ENCODE measurements around the gene MRPL40.
A peak's percentile ranks its signal among the peaks of the same experiment; 100 is the strongest.

Gene MRPL40

GRCh38 chr22:19463491-19464469 lies 31.4 kb downstream of the MRPL40 start:
- DNase-seq (ENCODE audit: low read depth), result no peak

DNA sequence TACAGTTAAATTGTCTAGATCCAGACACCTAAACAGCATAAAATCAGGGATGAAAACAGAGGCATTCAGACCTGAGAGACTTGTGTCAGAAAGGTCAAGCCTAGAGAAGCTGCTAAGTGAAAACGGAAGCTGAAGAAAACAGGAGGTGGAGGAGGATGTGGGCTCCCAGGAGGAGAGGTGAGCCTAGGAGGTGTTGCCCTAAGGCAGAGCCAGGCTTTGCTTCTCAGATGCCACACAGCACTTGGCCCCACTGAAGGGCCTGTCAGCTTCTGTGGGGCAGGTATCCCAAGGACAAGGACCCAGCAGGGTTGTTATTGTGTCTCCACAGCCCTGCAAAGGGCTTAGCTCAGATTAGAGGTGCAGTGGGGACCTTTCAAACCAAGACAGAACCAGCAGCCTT lies 32.2 kb downstream of the MRPL40 start:
- DNase-seq (ENCODE audit: low read depth), result no peak

GRCh38 chr22:19464975-19465374 lies 32.6 kb downstream of the MRPL40 start:
- DNase-seq (ENCODE audit: low read depth), result no peak

DNA sequence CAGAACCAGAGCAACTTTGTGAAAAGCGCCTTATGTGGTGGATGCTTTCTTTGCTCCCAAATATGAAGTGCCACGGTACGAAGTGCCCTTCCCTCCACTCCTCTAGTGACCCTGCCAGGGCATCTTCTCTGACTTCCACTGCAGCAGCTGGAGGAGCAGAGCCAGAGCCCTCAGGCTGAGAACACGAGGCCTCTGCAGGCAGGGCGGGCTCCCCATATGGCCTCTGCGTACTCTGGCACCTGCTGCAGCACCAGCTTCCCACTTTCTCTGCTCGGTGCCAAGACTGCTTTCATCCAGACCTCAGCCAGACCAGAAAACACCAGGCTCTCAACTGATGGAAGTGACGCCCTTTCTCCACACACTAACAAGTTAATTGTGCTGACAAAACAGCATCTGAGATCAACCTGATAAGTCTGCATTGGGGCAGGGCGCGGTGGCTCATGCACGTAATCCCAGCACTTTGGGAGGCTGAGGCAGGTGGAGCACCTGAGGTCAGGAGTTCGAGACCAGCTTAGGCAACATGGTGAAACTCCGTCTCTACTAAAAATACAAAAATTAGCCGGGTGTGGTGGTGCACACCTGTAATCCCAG lies 33.9 kb downstream of the MRPL40 start:
- no peak for DNase-seq (ENCODE audit: low read depth)

DNA sequence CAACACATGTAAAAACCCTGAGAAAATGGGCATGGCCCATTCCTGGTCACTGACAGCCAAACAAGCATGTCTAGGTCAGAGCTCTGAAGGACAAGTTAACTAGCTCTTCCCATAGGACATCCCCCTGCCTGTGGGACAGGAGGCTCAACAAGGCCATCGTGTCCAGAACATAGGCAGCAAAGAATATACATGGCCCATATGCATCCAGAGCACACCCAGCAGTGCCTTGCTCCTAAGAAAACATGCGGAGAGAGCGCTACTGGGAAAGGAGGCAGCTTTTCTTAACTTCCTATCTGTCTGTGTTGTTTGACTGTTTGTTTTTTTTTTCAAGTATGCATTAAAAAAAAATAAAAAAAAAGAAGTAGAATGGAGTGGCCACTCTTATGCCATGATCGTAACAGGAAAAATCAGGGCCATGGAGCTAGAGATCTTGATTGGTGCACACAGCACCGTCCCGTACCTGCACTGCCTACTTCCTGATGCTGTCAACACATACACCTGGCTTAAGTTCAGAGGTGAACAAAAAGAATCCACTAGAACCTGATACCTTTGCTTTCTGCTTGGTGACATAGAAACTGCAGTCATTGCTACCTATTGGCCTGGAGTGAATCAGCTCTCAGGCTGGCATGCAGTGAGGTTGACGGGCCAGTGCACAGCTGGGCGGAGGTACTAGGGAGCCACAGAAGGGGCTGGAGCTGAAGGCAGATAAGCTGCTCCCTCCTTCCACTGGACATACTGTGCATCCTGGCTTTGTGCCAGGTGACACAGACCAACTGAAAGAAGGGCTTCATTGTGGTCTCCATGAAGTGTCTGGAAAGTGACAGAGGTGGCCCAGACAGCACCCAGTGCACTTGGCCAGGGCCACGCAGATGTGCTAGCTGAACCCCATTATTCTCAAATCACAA lies 34.8 kb downstream of the MRPL40 start:
- DNase-seq (ENCODE audit: low read depth), result no peak

DNA sequence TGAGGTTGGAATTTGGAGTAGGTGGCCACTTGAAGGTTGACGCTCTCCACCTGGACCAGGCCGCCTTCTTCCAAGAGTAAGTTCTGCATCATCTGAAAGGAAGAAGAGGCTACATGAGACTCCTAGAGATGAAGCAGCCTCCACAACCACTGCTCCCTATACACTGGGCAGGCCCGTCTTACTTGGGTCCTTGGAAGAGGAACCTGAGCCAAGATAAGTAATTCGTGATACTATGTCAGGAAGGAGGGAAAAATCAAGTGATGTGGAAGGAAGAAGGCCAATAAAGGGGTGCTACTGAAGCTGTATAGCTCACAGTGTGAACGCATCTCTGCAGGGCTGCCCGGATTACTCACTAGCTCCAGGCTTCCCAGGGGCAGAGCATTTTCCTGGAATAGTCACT lies 35.6 kb downstream of the MRPL40 start:
- no peak for DNase-seq (ENCODE audit: low read depth)

- no peak for DNase-seq (ENCODE audit: low read depth)
These were observed 37.1 kb downstream of the MRPL40 start for GRCh38 chr22:19469421-19469820.

DNA sequence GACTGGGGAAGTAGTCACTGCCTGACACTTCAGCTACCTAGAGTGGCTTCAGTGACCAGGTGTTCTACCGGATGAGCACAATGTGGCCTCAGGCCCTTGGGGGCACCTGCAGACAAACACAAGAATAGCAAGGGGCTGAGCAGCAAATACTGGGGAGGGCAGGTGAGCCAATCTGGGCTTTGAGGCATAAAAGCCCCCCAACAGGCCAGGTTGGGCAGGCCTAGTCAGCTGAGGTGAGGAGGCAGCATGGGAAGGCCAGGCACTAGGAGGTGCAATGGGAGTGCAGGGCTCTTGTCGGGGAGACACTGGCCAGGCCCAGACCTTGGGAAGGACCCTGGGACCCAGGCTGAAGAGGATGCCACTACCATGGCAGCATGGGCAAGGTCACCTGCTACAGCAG lies 37.7 kb downstream of the MRPL40 start:
- no peak for DNase-seq (ENCODE audit: low read depth)

- no peak for DNase-seq (ENCODE audit: low read depth)
These were observed 39.2 kb downstream of the MRPL40 start for GRCh38 chr22:19471572-19471971.

DNA sequence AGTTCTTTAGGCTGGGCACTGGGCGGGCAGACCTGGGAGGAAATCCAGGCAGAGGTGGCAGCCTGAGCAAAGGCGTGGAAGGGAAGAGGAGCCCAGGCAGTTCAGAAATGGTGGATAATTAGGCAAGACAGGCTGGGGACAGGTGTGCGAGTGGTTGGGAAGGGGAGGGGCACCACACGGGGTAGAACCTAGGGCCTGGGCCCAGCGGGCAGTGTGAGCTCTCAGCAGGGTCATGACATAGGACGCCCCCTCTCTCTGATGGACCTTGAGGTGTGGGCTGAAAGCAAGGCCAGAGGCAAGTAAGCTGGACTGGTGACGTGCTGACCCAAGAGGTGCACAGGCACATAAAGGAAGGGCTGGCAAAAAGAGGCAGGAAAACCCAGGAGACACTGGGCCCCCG lies 39.9 kb downstream of the MRPL40 start:
- no peak for DNase-seq (ENCODE audit: low read depth)

DNA sequence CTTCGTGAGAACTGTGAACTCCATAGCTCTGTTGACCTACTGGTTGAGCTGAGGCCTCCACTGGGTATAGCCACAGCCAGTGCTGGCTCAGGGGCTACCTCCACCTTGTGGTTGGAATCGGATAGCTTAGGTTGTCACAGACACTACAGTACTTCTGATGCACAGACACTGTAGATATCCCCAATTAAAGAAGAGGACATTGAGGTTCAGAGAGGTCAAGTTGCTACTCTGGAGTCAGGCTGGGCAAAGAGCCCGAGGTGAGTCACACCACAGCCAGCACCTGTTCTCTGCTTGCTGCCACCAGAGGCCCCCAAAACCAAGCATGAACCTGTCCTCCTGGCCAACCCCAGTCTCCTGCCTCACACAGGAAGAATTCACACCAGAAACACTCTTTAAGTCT lies 41.2 kb downstream of the MRPL40 start:
- DNase-seq (ENCODE audit: low read depth), result no peak

- no peak for DNase-seq (ENCODE audit: low read depth)
These were observed 43.7 kb downstream of the MRPL40 start for GRCh38 chr22:19476023-19476422.

DNA sequence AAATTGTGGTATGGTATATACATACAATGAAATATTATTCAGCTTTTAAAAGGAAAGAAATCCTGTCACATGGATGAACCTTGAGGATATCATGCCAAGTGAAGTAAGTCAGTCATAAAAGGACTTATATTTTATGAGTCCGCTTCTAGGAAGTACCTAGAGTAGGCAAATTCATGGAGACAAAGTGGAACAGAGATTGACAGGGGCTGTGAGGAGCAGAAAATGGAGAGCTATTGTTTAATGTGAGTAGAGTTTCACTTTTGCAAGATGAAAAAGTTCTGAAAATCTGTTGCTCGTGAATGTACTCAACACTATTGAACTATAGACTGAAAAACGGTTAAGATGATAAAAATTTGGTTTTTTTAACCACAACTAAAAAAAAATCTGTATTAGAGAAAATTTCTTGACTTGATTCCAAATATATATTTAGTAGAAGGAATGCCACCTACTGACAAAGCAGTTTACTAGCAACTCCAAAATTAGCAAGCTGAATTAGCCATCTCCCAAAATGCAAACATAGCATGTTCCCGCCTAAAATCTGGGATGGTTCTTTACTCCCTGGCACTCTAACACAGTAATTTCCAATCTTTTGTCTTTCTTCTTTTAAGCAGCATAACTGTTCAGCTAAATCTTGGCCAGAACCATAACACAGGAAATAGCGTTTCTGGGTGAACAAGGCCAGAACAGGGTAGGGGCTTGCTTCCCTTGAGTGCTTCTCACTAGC lies 45.1 kb downstream of the MRPL40 start:
- DNase-seq (ENCODE audit: low read depth), result no peak

- no peak for DNase-seq (ENCODE audit: low read depth)
These were observed 45.9 kb downstream of the MRPL40 start for GRCh38 chr22:19478045-19478900.

GRCh38 chr22:19478901-19479354 lies 46.6 kb downstream of the MRPL40 start, which contains the start of gene UFD1:
UFD1 (minus strand) TSS chr22:19479193; CDS start chr22:19479085, 108 bp downstream.
- DNase-seq (ENCODE audit: low read depth), result peak; percentile 68

DNA sequence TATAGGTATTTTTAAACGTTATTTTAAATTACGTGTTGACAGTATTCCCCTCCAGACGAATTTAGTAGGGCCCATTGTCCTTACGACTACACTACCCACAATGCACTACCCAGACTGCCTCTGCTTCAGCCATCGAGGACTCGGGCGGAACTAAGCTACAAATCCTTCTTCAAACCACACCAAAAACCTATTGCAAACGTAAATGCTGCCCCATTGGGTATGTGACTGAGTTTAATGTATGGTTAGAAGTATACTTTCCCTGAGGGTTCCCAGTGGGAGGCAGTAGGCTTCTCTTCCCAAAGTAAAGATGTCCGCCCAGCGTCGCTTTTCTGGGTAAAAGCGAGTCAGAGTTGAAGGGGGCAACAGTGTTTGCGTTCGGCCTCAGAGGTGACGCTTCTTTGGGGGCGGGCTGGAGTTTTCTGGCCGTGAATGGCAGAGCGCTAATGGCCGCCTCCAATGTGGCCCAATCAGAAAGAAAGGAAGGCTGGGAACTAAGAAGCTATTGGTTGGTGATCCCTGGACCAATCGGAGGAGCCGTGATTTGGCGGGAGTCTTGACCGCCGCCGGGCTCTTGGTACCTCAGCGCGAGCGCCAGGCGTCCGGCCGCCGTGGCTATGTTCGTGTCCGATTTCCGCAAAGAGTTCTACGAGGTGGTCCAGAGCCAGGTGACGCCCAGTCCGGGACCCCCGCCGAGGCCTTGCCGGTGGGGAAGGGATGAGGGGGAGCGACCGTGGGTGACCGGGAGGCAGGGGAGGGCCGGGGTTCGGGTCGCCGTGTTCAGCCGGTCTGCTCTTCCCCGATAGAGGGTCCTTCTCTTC lies 47.2 kb downstream of the MRPL40 start, which contains the start of gene CDC45:
CDC45 (plus strand) TSS at position 566 of the 818 bp plus-strand sequence; CDS start at position 615, 49 bp downstream.
- peak; percentile 96 for DNase-seq (ENCODE audit: low read depth)

DNA sequence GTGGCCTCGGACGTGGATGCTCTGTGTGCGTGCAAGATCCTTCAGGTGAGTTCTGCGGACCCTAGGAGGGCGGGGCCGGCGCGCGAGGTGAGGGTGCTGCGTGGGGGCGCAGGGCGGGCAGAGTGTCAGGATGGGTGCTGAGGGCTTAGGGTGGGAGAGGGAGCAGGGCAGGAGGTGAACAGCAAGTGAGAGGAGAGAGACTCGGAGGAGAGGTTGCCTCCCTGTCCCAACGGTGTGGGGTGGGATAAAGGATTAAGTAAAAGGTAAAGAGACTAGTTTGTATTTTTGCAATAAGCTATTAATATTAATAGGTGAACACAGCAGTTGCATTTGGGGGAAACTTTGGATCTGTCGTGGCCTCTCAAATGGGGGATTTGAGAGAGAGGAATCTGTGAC lies 47.8 kb downstream of the MRPL40 start:
- no peak for DNase-seq (ENCODE audit: low read depth)

- DNase-seq (ENCODE audit: low read depth), result no peak
These were observed 48.4 kb downstream of the MRPL40 start for GRCh38 chr22:19480789-19481188.

DNA sequence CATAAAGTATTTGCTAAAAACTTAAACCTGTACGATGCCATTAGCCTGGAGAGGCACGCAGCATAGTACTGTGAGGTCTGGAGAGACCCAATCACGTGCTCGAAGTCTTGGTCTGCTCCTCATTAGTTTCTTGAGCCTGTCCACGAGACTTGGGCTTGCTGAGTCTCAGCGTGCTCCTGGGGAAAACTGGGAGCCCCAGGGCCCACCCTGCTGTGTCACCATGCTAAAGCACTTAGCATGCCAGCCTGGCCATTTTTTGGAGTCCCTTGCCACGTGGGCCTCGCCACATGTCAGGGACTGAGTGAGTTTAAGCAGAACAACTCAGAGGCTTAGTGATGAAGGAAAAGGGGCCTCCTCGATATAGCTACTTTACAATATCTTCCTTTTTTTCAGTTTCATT lies 50.0 kb downstream of the MRPL40 start:
- DNase-seq (ENCODE audit: low read depth), result no peak
